Gastroesophageal sphincter (tissue), 3 donors: ENCODE measurements around the gene R3HDM2.

Experiments used
- POLR2A ChIP-seq, 2 donors: fragments of 450-650 bp; IDR thresholded peaks; one replicate each; pipeline ENCODE4 v1.6.1; 2017; ENCODE audit warnings: antibody characterized with exemption in 2 of 2, mild to moderate bottlenecking in 2 of 2, moderate library complexity in 1 of 2
- POLR2AphosphoS5 ChIP-seq: sonication (generic); formaldehyde crosslinking; IDR thresholded peaks from one replicate; pipeline ENCODE4 v1.6.1; 2017; ENCODE audit warnings: antibody characterized with exemption
- TF ChIP-seq, protein P1 (sequence below), 4 experiments: fragments of 200-600 bp in 2 of 4; fragments of 450-650 bp in 2 of 4; sonication (generic) in 1 of 4; IDR thresholded peaks; one replicate each; pipeline ENCODE4 v1.5.1; 2017 to 2019; ENCODE audit warnings: antibody characterized with exemption in 4 of 4, mild to moderate bottlenecking in 2 of 4, moderate library complexity in 2 of 4

DNA sequence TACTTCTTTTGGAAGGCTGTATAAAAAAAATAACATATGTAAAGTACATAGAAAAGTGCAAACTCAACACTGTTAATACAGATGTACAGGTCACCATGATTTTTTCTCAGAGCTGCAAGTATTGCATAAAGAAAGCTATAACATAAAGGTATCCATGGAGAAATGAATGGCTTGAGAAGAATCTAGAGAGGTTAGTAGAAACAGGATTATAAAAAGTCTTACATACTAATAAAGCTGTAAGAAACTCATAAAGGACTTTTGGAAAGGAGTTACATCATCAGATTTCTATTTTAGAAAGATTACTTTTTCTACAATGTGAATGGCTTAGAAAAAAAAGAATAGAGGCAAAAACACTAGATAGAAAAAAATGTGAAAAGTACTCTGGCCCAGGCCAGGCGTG, 46.4 kb downstream of the R3HDM2 start:
- no peak for TF ChIP-seq POLR2AphosphoS5
- TF ChIP-seq, protein P1, sequence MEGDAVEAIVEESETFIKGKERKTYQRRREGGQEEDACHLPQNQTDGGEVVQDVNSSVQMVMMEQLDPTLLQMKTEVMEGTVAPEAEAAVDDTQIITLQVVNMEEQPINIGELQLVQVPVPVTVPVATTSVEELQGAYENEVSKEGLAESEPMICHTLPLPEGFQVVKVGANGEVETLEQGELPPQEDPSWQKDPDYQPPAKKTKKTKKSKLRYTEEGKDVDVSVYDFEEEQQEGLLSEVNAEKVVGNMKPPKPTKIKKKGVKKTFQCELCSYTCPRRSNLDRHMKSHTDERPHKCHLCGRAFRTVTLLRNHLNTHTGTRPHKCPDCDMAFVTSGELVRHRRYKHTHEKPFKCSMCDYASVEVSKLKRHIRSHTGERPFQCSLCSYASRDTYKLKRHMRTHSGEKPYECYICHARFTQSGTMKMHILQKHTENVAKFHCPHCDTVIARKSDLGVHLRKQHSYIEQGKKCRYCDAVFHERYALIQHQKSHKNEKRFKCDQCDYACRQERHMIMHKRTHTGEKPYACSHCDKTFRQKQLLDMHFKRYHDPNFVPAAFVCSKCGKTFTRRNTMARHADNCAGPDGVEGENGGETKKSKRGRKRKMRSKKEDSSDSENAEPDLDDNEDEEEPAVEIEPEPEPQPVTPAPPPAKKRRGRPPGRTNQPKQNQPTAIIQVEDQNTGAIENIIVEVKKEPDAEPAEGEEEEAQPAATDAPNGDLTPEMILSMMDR (IDR thresholded peaks at IDR 0.05): no peak
- no peak for TF ChIP-seq POLR2A (IDR thresholded peaks at IDR 0.05)
